HPDE6-E6E7 (cell line): Measurements from ENCODE around the gene DOCK4.

ENCODE experiments used
- DNase-seq: peaks from one replicate; pipeline ENCODE4 v3.0.0; 2011; ENCODE audit warnings: missing footprints; ENCODE audit errors: extremely low spot score

The DOCK4 gene

GRCh38 chr7:111860248-111860647 is 346.0 kb downstream of the DOCK4 start:
- DNase-seq = no peak

- no peak for DNase-seq
Measured at GRCh38 chr7:111858331-111858730, 347.9 kb downstream of the DOCK4 start.

- DNase-seq = peak; percentile 17
Measured at GRCh38 chr7:111855842-111856227, 350.4 kb downstream of the DOCK4 start.

- peak; percentile 27 for DNase-seq
Measured at GRCh38 chr7:111855161-111855841, 350.9 kb downstream of the DOCK4 start.

- DNase-seq = no peak
Measured at GRCh38 chr7:111853201-111853990, 352.8 kb downstream of the DOCK4 start.

GRCh38 chr7:111852081-111852480 is 354.1 kb downstream of the DOCK4 start:
- no peak for DNase-seq

- no peak for DNase-seq
Measured at GRCh38 chr7:111846898-111847297, 359.3 kb downstream of the DOCK4 start.

- DNase-seq = no peak
Measured at GRCh38 chr7:111845853-111846252, 360.3 kb downstream of the DOCK4 start.

- no peak for DNase-seq
Measured at GRCh38 chr7:111844904-111845671, 361.1 kb downstream of the DOCK4 start.

GRCh38 chr7:111842491-111842890 is 363.7 kb downstream of the DOCK4 start:
- no peak for DNase-seq

GRCh38 chr7:111841596-111842205 is 364.5 kb downstream of the DOCK4 start:
- no peak for DNase-seq

GRCh38 chr7:111840528-111840927 is 365.7 kb downstream of the DOCK4 start:
- no peak for DNase-seq

GRCh38 chr7:111839261-111839660 is 366.9 kb downstream of the DOCK4 start:
- DNase-seq = no peak

GRCh38 chr7:111836592-111836991 is 369.6 kb downstream of the DOCK4 start:
- no peak for DNase-seq

GRCh38 chr7:111835066-111835465 is 371.1 kb downstream of the DOCK4 start:
- DNase-seq = peak; percentile 31

- no peak for DNase-seq
Measured at GRCh38 chr7:111834367-111834766, 371.8 kb downstream of the DOCK4 start.

- DNase-seq = no peak
Measured at GRCh38 chr7:111833466-111833865, 372.7 kb downstream of the DOCK4 start.

- DNase-seq = no peak
Measured at GRCh38 chr7:111832174-111832573, 374.0 kb downstream of the DOCK4 start.

GRCh38 chr7:111829221-111829620 is 377.0 kb downstream of the DOCK4 start:
- no peak for DNase-seq

GRCh38 chr7:111827863-111828504 is 378.2 kb downstream of the DOCK4 start:
- DNase-seq = peak; percentile 58

GRCh38 chr7:111825046-111825445 is 381.2 kb downstream of the DOCK4 start:
- no peak for DNase-seq

- no peak for DNase-seq
Measured at GRCh38 chr7:111823826-111824225, 382.4 kb downstream of the DOCK4 start.
